A673 (cell line): ENCODE results near the gene PBRM1. TPM values are rescaled to one million over a fixed set of nuclear protein-coding genes. Genes with fewer than 3 reads are reported as not detected.

Experiments
- BruUV-seq: library from RNA; stranded (reverse); fragments of 400-500 nt; replicated peaks from 2 replicates; lab custom pipeline; 2021; lab: Mats Ljungman, UMichigan
- CTCF ChIA-PET: fragments of 300-600 bp; sonication (Branson Sonifier 250); formaldehyde crosslinking; loops from one replicate; lab custom pipeline; 2022; ENCODE audit warnings: antibody characterized with exemption; lab: Charles Lee
- POLR2A ChIA-PET: fragments of 300-600 bp; sonication (Branson Sonifier 250); formaldehyde crosslinking; loops from one replicate; lab custom pipeline; 2022; ENCODE audit warnings: antibody characterized with exemption; ENCODE audit not compliant: low non-redundant PET; lab: Charles Lee
- DNase-seq: peaks from one replicate; pipeline ENCODE4 v3.0.0-alpha.2; 2015; ENCODE audit warnings: low spot score
- H3K27ac ChIP-seq: fragments of 200-600 bp; sonication (generic); 2 replicates; pipeline ENCODE4 v1.5.1; 2016; ENCODE audit warnings: mixed run types, low read depth, mild to moderate bottlenecking, mixed read lengths, antibody characterized with exemption, low read length; ENCODE audit not compliant: poor library complexity, severe bottlenecking
- H3K27me3 ChIP-seq: fragments of 200-600 bp; sonication (generic); replicated peaks from 2 replicates; pipeline ENCODE4 v1.6.1; 2017; ENCODE audit warnings: mixed run types, low read depth, mild to moderate bottlenecking, mixed read lengths, antibody characterized with exemption, low read length; ENCODE audit not compliant: insufficient read depth, poor library complexity
- H3K36me3 ChIP-seq: fragments of 200-600 bp; sonication (generic); 2 replicates; pipeline ENCODE4 v1.6.1; 2016; ENCODE audit warnings: mixed run types, mild to moderate bottlenecking, mixed read lengths, antibody characterized with exemption, low read length; ENCODE audit not compliant: insufficient read depth, poor library complexity, severe bottlenecking
- H3K4me1 ChIP-seq: fragments of 200-600 bp; sonication (generic); 2 replicates; pipeline ENCODE4 v1.6.1; 2017; ENCODE audit warnings: mixed run types, mild to moderate bottlenecking, mixed read lengths, antibody characterized with exemption, low read length; ENCODE audit not compliant: insufficient read depth, poor library complexity, severe bottlenecking
- H3K4me3 ChIP-seq: fragments of 200-600 bp; sonication (generic); 2 replicates; pipeline ENCODE4 v1.5.1; 2016; ENCODE audit warnings: low read depth, mixed run types, mild to moderate bottlenecking, mixed read lengths, low read length; ENCODE audit not compliant: poor library complexity, severe bottlenecking
- H3K9me3 ChIP-seq: fragments of 200-600 bp; sonication (generic); 2 replicates; pipeline ENCODE4 v1.6.1; 2016; ENCODE audit warnings: mixed run types, low read depth, mild to moderate bottlenecking, mixed read lengths, antibody characterized with exemption, low read length; ENCODE audit not compliant: poor library complexity, severe bottlenecking
- CTCF ChIP-seq: fragments of 300-800, 200-600 bp; sonication (generic); conservative IDR thresholded peaks from 2 replicates; pipeline ENCODE4 v1.5.1; 2017; ENCODE audit warnings: low read depth, mild to moderate bottlenecking, antibody characterized with exemption, low read length, moderate library complexity, mixed read lengths
- EZH2 ChIP-seq: fragments of 200-600 bp; sonication (generic); IDR thresholded peaks from 2 replicates; pipeline ENCODE4 v1.6.1; 2017; ENCODE audit warnings: borderline replicate concordance, low read depth, mild to moderate bottlenecking, mixed read lengths, antibody characterized with exemption, low read length; ENCODE audit not compliant: poor library complexity, severe bottlenecking
- intact Hi-C: fragments of 100-400 bp; cut with micrococcal nuclease; formaldehyde crosslinking; loops from one replicate; pipeline ENCODE4 v1.10.0; 2022; ENCODE audit not compliant: unreplicated experiment
- total RNA-seq: library from RNA; stranded (reverse); gene quantifications from 2 replicates; pipeline ENCODE4 v1.2.3, GENCODE V29; 2021

The PBRM1 gene
- total RNA-seq, 1 experiment from 2014 or later: 65.0 TPM

GRCh38 chr3:52530918-52531826 is 154.5 kb downstream of the PBRM1 start:
- H3K4me1 ChIP-seq: no peaks in the 10 kb centered on the region
- TF ChIP-seq CTCF (no peak), EZH2 (no peak)
- BruUV-seq: no TSS peak
- DNase-seq: no peak
- no peak overlapping the region for H3K27ac ChIP-seq
- intact Hi-C loops: no loop called here
- H3K36me3 ChIP-seq: no peaks in the 10 kb centered on the region
- CTCF ChIA-PET: no interaction called here
- H3K27me3 ChIP-seq: no peaks in the 10 kb centered on the region
- H3K9me3 ChIP-seq: no peaks in the 10 kb centered on the region
- no peak overlapping the region for H3K4me3 ChIP-seq
- POLR2A ChIA-PET: no interaction called here

- H3K9me3 ChIP-seq: no peaks in the 10 kb centered on the region
- H3K4me3 ChIP-seq: no peak overlapping the region
- no peaks in the 10 kb centered on the region for H3K36me3 ChIP-seq
- ChIA-PET CTCF (no interaction called here), POLR2A (no interaction called here)
- H3K27ac ChIP-seq: no peak overlapping the region
- intact Hi-C loops: no loop called here
- no TSS peak for BruUV-seq
- H3K4me1 ChIP-seq: peaks cover 2% of the 10 kb centered on the region
- no peak for TF ChIP-seq CTCF
- no peak for TF ChIP-seq EZH2
- no peaks in the 10 kb centered on the region for H3K27me3 ChIP-seq
- DNase-seq: no peak
Observed at GRCh38 chr3:52529376-52530333, 156.1 kb downstream of the PBRM1 start.

GRCh38 chr3:52528586-52529375 is 156.9 kb downstream of the PBRM1 start:
- intact Hi-C loops: no loop called here
- DNase-seq: no peak
- no peaks in the 10 kb centered on the region for H3K27me3 ChIP-seq
- H3K27ac ChIP-seq: no peak overlapping the region
- BruUV-seq: no TSS peak
- ChIA-PET CTCF (no interaction called here), POLR2A (no interaction called here)
- TF ChIP-seq EZH2 (no peak), CTCF (no peak)
- peaks cover 5% of the 10 kb centered on the region for H3K4me1 ChIP-seq
- H3K9me3 ChIP-seq: no peaks in the 10 kb centered on the region
- H3K36me3 ChIP-seq: peaks cover 9% of the 10 kb centered on the region
- no peak overlapping the region for H3K4me3 ChIP-seq
